ENCODE data around the gene ADCY4. TPM values are rescaled to one million over a fixed set of nuclear protein-coding genes. Genes with fewer than 3 reads are reported as not detected.
A peak's percentile ranks its signal among the peaks of the same experiment; 100 is the strongest.

ADCY4 gene
- total and polyA plus RNA-seq, 2 of the 8 experiments (the other 6 are each of a cell fraction or from before 2014, with no cell fraction given), result 0.27 to 0.35 TPM

DNA sequence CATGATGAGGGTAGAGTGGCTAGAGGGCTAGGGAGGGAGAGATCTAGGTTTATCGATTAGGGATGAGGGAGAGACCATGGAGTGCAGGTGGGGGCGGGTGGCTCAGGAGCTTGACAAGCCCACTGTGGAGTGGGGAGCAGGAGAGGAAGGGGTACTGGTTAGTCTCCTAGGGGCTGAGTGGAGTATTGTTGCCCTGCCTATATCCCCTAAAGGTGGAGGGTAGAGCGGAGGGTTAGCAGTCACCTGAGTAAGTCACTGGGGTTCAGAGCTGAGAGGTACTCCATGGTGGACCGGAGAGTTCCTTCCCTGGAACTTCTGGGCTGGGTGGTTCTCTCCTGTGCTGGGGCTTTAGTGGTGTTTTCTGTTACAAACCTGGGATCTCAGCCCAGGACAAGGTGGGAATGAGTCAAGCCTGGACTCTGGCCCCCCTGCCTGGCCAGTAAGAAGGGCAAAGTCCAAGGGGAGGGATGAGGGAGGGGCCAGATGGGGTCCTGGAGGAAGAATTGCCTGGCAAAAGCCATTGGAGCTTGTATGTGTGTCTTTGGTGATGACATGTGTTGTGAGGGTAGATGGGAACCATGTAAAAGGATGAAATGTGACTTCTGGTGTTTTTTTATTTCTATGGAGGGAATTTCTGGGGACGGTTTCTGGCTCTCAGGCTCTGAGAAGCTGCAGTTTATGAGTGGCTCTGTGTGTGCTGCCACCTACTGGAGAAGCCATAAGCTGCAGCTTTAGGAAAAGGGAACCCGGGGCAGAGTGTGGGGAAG, 27.1 kb downstream of the ADCY4 start, which contains the start of gene CIDEB:
Gene CIDEB, minus strand, starts transcription at position 403 of the 767 bp plus-strand sequence. Its CDS starts 119 bp downstream, at position 284.
- Histone ChIP-seq H2BK20ac (ENCODE audit: low read length) (no peak within 1 kb of the TSS), H3K4ac (replicated peaks; ENCODE audit: insufficient read length, low read depth, low read length) (no peak within 1 kb of the TSS), H3K23me2 (ENCODE audit: low read depth, low read length) (peaks cover 1% of the 10 kb centered on the region; the same call in 1 of the 2 replicates), H4K5ac (ENCODE audit: insufficient read length, low read depth, low read length) (no peak within 1 kb of the TSS), H3K4me3 (ENCODE audit: extremely low read depth in 1 of 4, insufficient read depth in 2 of 4, low read depth in 3 of 4, low read length in 4 of 4) (no peak within 1 kb of the TSS), H3K9me3 (ENCODE audit: insufficient read depth in 2 of 2, low read depth in 1 of 2, low read length in 1 of 2) (no peaks in the 10 kb centered on the region), H4K91ac (replicated peaks; ENCODE audit: insufficient read length, low read length) (no peak within 1 kb of the TSS), H3K18ac (ENCODE audit: extremely low read depth, low read length) (no peak within 1 kb of the TSS), H3K4me1 (replicated peaks in 1 of 4; ENCODE audit: control insufficient read depth in 3 of 4, insufficient read depth in 4 of 4, low read length in 3 of 4) (no peaks in the 10 kb centered on the region), H2BK120ac (replicated peaks; ENCODE audit: low read depth, low read length) (no peak within 1 kb of the TSS), H3K23ac (ENCODE audit: insufficient read length) (no peak within 1 kb of the TSS), H4K8ac (ENCODE audit: extremely low read depth, insufficient read depth, low read length) (no peak within 1 kb of the TSS), H3K27ac (ENCODE audit: low read depth, low read length) (no peak within 1 kb of the TSS), H4K20me1 (replicated peaks in 1 of 2; ENCODE audit: control insufficient read depth in 1 of 2, insufficient read depth in 2 of 2, low read length in 2 of 2) (peaks cover 2 to 6% of the 10 kb centered on the region in 2 experiments), H3K56ac (replicated peaks; ENCODE audit: insufficient read length, low read depth, low read length) (no peak within 1 kb of the TSS), H3K36me3 (ENCODE audit: control insufficient read depth in 2 of 4, insufficient read depth in 4 of 4, low read length in 3 of 4) (peaks cover 20 to 37% (median 28%) of the 10 kb centered on the region in 4 experiments), H3K27me3 (replicated peaks in 1 of 4; ENCODE audit: control insufficient read depth in 3 of 4, extremely low read depth in 1 of 4, insufficient read depth in 3 of 4, low read length in 3 of 4) (no peaks in the 10 kb centered on the region), H2BK5ac (ENCODE audit: low read depth, low read length) (no peak within 1 kb of the TSS), H3K9ac (replicated peaks in 1 of 4; ENCODE audit: extremely low read depth in 1 of 4, low read depth in 3 of 4, low read length in 3 of 4) (no peak within 1 kb of the TSS), H3K4me2 (ENCODE audit: insufficient read depth in 1 of 2, low read depth in 2 of 2, low read length in 2 of 2) (no peak within 1 kb of the TSS), H3K79me1 (ENCODE audit: low read depth, low read length) (no peaks in the 10 kb centered on the region), H2BK12ac (ENCODE audit: low read depth, low read length) (no peak within 1 kb of the TSS), H3K14ac (ENCODE audit: insufficient read length) (no peak within 1 kb of the TSS), H2AK5ac (ENCODE audit: low read depth, low read length) (no peak within 1 kb of the TSS), H2AFZ (ENCODE audit: low read length) (no peak within 1 kb of the TSS), H2BK15ac (ENCODE audit: low read length) (no peak within 1 kb of the TSS), H3K79me2 (ENCODE audit: control insufficient read depth in 1 of 2, insufficient read depth in 2 of 2, low read length in 2 of 2) (no peaks in the 10 kb centered on the region)
- POLR2A ChIA-PET (ENCODE audit: partially characterized antibody), result interaction anchor here (0.6 to 3.0 kb wide), 18 partner anchors 9 to 223 kb away, joined by 3 to 18 read pairs (median 4); partner anchors contain the start of genes ADCY4, DHRS1, MDP1 and NOP9
- DNase-seq (ENCODE audit: low read depth in 1 of 2, low spot score in 2 of 2) (peak in 1 of 2 experiments; percentile 86), FAIRE-seq (no peak)
- CTCF ChIA-PET (ENCODE audit: partially characterized antibody), result interaction anchor here (0.6 to 15.8 kb wide), 48 partner anchors 9 to 819 kb away, joined by 3 to 173 read pairs (median 4); partner anchors contain the start of genes ADCY4, CBLN3, CHMP4A and DHRS1
- WGBS, 2 experiments (ENCODE audit: extremely low coverage in 1 of 2, insufficient coverage in 1 of 2, insufficient read length in 1 of 2, insufficient replicate concordance in 2 of 2, low coverage in 1 of 2, low lambda C conversion rate in 2 of 2, missing lambda C conversion rate in 1 of 2), result 72% methylated on average over 6 of the region's 6 CpGs; no CpG with 5 or more reads in 1 of the 2 experiments
- TF ChIP-seq RAD21 (IDR thresholded peaks at IDR 0.05 in 1 of 2, conservative IDR thresholded peaks at IDR 0.05 in 1 of 2; ENCODE audit: low read depth in 2 of 2, low read length in 2 of 2) (peak; percentile 45 to 64; a peak in 3 of 4 replicates), HDAC6 (IDR thresholded peaks at IDR 0.05; ENCODE audit: low read depth, low read length) (no peak), ZNF274 (IDR thresholded peaks at IDR 0.05; ENCODE audit: borderline replicate concordance, extremely low read depth, low read length) (no peak), BCL11A (IDR thresholded peaks at IDR 0.05; ENCODE audit: low read depth in 2 of 2, low read length in 2 of 2) (no peak), YY1 (IDR thresholded peaks at IDR 0.05; ENCODE audit: low read depth, low read length) (0 out of 2 replicates have a peak, but pooled peaks have one; percentile 34)
